Measurements from ENCODE around the gene ARRDC5.
"Not testable (repeated sequence)": the region's sequence is repeated elsewhere in the genome, so short reads cannot be mapped to it uniquely, and the experiment has no call there.

The ARRDC5 gene

DNA sequence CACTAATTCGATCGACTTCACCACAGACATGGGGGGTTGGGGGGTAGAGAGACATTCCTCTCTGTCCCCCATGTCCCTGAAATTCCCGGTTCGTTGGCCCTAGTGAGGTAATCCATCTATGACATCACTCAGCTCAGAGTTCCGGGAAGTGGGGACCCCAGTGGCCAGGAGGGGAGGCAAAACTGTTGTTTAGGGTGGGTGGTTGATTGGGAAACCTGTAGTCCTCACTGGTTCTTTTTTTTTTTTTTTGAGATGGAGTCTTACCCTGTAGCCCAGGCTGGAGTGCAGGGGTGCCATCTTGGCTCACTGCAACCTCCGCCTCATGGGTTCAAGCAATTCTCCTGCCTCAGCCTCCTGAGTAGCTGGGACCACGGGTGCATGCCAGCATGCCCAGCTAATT, at the start of gene ARRDC5:
TSS of gene ARRDC5 (minus strand) at position 101 of the 400 bp plus-strand sequence. CDS start at position 30, 71 bp downstream.
- no peak for DNase-seq

DNA sequence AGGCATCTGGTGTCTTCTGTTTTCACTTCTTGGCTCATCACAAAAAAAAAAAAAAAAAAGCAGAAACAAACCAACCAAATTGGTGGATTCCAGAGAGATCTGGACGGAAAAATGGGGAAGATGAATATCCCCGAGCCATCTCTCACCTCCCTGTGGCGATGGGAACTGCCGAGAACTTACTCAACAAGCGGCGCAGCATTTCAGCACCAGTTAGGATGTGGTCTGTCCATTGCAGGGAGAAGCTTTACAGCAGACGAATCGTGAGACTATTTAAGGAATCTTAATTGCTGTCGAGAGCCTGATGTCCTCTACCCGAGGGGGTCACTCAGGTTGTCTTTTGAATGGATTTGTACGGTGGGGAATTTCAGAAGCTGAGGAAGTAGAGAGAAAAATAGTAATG, 49.0 kb upstream of the ARRDC5 start:
- DNase-seq, result no peak

DNA sequence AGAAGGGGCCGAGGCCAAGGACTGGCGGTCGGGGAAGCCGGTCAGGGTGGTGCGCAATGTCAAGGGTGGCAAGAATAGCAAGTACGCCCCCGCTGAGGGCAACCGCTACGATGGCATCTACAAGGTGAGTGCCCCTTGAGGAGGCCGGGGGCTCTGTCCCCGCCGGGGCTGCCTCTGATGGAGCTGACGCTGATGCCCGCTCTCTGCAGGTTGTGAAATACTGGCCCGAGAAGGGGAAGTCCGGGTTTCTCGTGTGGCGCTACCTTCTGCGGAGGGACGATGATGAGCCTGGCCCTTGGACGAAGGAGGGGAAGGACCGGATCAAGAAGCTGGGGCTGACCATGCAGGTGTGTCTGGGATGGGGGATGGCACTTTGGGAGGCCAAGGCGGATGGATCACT, 48.0 kb upstream of the ARRDC5 start:
- DNase-seq, result not testable (repeated sequence)

DNA sequence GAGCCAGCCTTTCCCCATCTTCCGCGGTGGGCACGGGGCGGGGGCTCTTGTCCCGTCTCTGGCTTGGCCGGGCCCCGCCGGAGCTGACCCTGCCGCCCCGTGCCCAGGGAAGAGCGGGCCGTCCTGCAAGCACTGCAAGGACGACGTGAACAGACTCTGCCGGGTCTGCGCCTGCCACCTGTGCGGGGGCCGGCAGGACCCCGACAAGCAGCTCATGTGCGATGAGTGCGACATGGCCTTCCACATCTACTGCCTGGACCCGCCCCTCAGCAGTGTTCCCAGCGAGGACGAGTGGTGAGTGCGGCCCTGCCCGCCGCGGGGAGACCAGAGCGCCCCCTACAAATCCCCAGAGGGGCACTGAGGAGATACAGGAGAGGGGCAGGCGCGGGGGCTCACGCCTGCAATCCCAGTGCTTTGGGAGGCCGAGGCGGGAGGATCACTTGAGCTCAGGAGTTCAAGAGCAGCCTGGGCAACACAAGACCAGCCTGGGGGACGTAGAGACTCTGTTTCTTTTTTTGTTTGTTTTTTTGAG, 39.0 kb upstream of the ARRDC5 start:
- DNase-seq, result not testable (repeated sequence)

DNA sequence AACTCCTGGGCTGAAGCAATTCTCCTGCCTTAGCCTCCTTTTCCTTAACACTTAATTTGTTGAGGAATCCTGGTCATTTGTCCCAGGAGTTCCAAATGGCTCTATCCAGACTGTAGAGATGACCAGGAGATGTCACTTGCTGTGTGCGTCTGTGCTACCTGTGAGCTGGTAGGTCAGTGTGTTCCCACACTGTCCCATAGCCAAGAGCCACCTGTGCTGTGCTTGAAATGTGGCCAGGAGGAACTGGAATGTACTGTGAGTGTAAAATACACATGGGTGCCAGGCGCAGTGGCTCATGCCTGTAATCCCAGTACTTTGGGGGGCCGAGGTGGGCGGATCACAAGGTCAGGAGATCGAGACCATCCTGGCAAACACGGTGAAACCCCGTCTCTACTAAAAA, 36.8 kb upstream of the ARRDC5 start:
- no peak for DNase-seq

DNA sequence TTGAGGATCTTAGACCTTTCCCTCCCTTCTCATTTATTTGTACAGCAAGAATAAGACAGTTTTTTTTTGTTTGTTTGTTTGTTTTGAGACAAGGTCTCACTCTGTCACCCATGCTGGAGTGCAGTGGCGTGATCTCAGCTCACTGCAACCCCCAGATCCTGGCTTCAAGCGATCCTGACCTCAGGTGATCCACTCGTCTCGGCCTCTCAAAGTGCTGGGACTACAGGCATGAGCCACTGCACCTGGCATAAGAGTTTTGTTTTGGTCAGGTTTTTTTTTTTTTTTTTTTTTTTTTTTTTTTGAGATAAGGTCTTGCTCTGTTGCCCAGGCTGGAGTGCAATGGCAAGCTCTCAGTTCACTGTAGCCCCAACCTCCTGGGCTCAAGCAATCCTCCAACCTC, 35.8 kb upstream of the ARRDC5 start:
- not testable (repeated sequence) for DNase-seq

DNA sequence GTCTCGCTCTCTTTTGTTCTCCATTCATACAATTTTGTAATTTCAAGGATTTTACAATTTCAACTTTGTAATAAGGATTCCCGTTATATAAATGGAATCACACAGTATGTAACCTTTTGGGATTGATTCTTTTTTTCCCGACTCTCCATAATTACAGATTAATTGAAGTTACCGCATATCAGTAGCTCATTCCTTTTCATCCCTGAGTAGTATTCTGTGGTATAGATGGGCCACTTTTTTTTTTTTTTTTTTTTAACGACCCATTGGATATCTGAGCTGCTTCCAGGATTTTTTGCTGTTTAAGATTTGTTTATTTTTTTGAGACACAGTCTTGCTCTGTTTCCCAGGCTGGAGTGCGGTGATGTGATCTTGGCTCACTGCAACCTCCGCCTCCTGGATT, 34.4 kb upstream of the ARRDC5 start:
- DNase-seq, result no peak

DNA sequence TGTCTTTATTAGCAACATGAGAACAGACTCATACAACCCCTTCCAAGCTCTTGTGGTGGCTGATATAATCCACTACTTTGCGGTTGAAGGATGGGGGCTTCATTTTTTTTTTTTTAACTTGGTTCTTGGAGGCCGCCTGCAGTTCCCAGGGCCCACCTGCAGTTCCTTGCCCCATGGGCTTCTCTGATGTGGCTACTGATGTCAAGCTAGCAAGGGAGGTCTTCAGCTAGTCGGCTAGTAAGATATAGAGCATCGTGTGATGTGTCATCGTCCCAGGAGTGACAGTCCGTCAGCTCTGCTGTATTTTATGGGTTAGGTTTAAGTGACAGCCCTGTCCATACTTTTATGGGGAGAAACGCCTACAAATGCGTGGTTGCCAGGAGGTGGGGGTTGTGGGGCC, 32.7 kb upstream of the ARRDC5 start:
- no peak for DNase-seq

DNA sequence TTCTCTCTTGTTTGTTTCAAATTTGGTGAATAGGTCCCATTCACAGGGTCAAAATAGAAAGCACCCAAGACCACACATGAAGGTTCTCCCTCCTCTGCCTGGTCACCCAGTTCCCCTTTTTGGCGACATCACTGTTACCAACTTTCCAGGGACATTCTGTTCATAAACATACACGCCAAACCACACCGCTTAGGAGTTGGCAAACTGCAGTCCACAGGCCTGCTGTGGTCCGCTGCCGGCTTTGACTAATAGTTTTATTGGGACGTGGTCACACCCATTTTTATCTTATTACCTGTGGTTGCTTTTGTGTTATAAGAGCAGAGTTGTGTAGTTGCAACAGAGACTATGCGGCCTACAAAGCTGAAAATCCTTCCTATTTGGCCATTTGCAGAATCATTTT, 30.8 kb upstream of the ARRDC5 start:
- DNase-seq, result no peak

DNA sequence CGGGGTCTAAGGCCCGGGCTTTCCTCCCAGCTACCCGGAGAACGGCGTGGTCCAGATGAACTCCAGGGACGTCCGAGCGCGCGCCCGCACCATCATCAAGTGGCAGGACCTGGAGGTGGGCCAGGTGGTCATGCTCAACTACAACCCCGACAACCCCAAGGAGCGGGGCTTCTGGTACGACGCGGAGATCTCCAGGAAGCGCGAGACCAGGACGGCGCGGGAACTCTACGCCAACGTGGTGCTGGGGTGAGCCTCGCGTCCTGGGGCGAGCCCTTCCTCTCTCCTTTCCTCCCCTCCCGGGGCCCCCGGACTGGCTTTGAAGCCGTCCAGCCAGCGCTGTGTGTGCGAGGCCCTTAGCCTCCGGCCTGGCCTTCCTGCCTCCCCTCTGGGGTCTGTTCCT, 30.0 kb upstream of the ARRDC5 start:
- DNase-seq, result no peak

DNA sequence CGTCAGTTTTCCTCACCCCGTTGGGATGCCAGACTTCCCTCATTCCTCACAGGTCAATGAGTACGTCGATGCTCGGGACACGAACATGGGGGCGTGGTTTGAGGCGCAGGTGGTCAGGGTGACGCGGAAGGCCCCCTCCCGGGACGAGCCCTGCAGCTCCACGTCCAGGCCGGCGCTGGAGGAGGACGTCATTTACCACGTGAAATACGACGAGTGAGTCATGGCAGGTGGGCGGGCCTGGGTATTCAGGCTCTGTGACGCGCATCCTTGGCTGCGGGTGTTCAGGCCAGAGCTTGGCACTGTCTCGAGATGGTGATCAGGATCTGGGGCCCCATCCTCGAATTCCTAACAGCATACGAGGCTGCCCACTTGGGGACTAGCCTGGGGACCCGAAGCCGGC, 28.0 kb upstream of the ARRDC5 start:
- no peak for DNase-seq

DNA sequence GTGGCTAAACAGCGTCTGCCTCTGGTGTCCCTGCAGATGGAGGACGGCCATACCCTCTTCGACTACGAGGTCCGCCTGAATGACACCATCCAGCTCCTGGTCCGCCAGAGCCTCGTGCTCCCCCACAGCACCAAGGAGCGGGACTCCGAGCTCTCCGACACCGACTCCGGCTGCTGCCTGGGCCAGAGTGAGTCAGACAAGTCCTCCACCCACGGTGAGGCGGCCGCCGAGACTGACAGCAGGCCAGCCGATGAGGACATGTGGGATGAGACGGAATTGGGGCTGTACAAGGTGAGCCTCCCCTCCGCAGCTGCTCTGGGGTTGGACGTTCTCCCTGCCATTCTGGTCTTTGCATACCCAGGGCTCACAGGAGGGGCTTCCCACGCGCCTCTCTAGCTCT, 26.5 kb upstream of the ARRDC5 start:
- DNase-seq, result no peak

DNA sequence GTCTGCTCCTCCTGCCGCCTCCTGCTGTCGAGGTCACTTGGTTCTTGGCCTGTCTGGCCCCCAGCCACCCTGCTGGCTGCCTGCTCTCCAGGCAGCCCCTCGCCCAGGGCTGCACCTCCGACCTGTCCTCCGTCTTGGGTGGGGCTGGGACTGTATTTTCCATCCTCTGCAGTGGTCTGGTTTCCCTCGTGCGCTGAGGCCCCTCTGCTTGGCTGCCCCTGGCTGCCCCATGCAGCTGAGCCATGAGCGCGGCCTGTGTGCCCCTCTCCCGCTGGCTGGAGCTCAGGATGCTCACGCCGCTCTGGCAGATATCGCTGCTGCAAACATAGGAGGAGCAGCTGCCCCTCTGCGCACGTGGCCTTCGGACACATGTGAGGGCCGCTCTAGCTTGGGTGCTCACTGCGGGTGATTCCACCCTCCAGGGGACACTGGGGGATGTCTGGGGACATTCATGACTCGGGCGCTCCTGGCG, 20.6 kb upstream of the ARRDC5 start:
- no peak for DNase-seq

DNA sequence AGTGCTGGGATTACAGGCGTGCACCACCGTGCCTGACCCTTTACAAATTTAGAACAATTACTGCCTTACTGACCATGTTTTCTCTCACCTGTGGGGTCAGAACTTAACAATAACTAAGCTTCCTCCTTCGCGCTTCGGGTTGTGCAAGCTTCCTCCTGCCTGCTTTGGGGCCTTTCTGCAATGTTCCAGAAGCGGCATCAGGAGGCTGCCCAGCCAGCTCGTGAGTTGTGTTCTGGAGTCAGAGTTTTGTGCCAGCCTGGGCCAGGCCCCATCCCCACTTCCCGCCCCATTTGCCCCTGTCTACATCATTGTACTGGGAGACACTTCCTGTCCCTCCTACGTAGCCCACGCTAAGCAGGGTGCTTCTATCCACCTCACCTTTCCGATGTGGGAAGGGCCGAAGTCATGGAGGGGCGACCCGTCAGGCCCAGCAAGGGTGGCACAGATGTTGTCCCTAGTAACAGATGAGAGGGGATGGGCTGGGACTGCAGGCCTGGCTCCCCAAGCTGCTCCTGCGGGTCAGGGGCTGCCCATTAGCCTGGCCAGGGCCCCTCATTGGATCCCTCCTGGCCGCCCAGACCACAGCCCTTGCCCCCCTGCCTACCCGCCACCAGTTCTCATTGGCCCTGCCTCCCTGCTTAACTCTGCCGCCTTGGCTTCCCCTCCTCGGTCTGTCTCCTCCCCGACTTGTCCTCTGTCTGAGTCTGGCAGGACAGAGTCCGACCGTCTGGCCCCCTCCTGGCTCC, 20.0 kb upstream of the ARRDC5 start:
- no peak for DNase-seq

DNA sequence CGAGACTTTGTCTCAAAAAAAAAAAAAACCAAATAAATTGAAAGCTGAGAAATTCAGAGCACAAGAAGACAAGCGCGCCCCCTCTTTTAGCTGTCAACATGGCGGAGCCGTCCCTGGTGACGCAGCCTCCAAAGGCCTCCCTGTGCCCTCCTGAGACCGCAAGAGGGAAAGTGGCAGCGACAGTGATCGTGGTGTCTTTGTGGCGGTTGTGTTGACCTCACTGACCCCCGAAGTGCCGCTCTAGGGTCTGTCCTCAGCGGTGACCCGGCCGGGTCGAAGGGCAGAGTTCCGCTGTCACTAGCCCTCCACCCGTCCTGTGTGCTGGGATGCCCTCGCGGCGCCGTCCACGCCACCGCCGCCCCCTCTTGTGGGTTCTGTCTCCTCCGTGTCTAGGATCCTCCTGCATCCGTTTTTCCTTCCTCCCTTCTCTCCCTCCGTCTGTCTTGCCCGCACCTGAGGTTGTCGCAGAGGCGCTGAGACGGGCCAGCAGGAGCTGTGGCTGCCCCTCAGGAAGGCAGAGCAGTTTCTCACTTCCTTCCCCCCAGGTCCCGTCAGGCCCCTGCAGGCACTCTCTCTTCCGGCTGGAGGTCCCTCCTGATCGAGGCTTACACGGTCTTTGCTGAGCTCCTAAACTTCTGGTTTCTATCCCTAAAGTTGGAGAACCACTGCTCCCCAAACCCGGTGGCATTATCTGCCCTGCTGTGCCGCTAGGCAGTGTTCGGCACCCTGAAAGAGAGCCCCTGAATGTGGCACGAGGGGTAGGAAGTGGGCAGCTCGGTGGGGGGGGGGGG, 13.8 kb upstream of the ARRDC5 start:
- DNase-seq, result peak in 1 of 2 experiments; percentile 24

DNA sequence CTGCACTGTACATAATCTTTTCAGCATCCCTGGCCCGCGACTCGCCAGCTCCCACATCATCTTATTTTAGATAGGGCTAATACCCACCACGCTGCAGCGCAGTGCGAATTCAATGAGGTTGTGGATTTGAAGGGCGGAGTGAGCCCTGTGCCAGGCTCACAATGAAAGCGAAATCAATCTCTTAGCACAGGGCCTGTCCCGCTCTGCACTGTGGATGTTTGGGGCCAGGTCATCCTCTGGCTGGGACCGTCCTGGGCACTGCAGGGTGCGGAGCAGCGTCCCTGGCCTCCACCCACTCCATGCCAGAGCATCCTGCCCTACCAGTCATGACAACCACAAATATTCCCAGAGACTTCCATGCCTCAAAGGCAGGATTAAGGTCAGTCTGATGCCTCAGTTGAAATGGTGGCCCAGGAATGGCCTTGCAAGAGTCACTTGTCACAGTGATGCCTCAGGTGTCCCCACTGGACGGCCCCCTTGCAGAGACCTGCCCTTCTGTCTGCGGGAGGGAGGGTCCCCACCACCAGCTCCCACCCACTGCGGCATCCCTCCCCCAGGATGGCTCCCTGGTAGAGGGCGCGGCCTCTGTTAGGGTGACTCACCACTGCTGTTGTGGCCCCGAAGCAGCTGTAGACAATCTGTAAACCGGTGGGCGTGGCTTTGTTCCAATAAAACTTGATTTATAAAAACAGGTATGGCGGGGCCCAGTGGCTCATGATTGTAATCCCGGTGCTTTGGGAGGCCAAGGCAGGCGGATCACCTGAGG, 12.2 kb upstream of the ARRDC5 start:
- DNase-seq, result peak; percentile 59 to 79

DNA sequence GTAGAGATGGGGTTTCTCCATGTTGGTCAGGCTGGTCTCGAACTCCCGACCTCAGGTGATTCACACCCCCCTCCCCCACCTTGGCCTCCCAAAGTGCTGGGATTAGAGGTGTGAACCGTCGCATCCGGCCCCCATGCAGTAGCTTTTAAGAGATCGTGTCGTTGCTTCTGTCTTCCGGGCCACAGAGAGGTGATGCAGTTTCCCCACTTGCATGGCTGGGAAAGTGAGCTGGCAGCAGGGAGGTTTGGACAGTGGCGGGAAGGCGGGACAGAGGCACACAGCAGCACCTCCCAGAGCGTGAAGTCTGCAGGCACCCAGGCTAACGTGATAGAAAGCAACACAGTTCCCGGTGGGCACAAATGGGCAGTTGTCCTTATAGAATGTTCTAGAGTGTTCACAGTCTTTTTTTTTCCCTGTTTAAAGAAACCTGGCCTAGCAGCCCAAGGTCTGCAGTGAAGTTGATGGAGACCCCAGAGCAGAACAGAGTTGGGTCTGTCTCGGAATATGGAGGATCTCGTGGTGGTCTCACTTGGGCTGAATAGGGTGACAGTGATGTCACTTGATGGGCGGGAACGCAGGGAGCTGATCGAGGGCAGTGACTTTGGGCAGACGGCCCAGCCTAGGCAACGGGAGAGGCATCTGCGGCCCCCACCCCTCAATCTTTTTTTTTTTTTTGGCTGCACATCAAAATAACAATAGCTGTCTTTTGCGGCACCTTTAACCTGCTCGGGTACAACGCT, 11.5 kb upstream of the ARRDC5 start:
- peak in 1 of 2 experiments; percentile 15 for DNase-seq

DNA sequence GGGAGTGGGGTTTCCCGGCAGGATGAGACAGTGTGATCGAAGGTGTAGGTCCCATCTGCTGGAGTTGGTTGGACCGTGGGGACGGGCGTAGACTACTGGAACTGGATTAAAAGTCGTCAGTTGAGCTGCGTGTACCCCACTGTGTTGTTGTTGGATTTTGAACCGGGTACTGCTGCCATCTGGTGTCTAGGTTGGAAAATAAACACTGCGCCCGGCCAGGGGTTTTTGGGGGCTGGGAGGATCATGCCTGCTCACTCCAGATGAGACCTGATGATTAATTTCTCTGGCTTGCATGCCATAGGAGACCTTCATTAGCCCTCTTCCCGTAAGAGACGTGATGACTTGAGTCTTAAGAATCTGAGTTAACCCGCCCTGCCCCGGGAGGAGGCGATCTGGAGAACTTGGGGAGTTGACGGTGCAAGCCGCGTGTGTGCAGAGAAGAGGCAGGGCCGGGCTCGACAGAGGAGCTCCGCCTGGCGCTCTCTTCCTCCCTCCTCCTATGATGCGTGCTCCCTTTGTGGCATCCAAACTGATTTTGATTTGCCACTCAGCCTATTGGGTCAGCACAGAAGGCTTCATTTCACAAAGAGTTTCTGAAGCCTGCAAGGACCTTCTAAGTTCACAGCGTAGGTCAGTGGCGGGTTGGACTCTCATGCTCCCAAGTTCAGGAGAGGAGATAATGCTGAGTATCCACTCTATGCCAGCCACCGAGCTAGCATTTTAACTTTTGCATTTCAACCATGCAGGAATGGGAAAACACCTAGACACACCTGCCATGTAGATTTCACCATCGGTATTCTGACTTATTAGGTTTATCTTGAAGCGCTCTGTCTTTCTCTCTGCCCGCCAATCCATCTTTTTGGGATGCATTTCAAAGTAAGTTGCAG, 9.3 kb upstream of the ARRDC5 start:
- DNase-seq, result peak; percentile 57 to 70

DNA sequence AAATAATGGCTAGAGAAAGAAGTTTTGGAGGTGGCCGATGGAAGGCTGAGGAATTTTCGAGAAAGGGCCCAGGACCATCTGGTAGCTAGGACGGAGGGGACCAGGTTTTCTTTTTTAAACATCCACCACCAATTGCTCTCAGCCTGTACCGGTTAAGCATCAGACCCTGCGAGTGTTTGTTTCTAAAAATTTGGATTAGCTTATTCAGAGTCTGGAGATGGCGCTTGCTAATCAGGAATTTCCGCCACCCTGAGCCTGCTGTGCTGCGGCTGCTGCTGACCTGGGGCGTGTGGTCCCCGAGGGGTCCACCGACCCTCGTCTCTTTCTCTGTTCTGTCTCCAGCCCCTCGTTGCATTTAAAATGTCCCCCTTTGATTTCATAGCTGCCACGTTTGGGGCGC, 8.6 kb upstream of the ARRDC5 start:
- no peak for DNase-seq

DNA sequence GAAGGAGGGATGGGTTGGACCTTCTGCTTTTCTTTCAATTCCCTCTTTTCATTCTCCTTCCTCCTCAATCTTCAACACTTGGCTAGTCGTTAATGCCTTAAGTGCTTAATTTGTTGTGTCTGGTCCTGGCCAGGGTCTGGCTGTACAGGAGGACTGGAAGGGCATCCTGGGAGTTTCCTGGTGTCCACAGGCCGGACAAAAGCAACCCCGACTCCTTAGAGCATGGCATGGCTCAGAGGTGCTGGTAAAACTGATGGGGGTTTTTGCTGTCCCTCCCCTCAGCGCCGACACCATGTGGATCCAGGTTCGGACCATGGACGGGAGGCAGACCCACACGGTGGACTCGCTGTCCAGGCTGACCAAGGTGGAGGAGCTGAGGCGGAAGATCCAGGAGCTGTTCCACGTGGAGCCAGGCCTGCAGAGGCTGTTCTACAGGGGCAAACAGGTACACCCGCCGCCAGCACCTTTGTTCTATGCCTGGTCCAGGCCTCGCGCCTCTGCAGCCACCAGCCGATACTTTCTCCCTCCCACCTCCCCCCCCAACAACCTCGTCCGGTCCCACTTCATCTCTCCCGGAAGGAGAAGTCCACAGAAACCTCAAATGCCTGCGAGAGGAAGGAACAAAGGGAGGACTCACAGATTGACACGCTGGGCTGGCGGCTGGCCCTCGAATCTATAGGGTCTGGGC, 8.0 kb upstream of the ARRDC5 start:
- no peak for DNase-seq

Measured in stimulated activated CD4-positive, alpha-beta T cell treated with anti-CD3 and anti-CD28 coated beads, Interleukin-4, amount 100 ng/mL, for 4 hours (primary cell).